Metanephros (tissue), 2 donors: ENCODE data around the gene PYCR2. TPM values are rescaled to one million over a fixed set of nuclear protein-coding genes. Genes with fewer than 3 reads are reported as not detected.

Experiments used
- small RNA-seq: library from RNA; depleted of rRNA; stranded (forward); fragments of <200 nt; gene quantifications from one replicate; pipeline ENCODE3, GENCODE V24; 2014; ENCODE audit warnings: low replicate concordance
- total RNA-seq: library from RNA; depleted of rRNA; stranded (reverse); fragments of >200 nt; gene quantifications from one replicate; pipeline ENCODE4 v1.2.3, GENCODE V29; 2014

The PYCR2 gene
- total RNA-seq: 37.7 TPM

DNA sequence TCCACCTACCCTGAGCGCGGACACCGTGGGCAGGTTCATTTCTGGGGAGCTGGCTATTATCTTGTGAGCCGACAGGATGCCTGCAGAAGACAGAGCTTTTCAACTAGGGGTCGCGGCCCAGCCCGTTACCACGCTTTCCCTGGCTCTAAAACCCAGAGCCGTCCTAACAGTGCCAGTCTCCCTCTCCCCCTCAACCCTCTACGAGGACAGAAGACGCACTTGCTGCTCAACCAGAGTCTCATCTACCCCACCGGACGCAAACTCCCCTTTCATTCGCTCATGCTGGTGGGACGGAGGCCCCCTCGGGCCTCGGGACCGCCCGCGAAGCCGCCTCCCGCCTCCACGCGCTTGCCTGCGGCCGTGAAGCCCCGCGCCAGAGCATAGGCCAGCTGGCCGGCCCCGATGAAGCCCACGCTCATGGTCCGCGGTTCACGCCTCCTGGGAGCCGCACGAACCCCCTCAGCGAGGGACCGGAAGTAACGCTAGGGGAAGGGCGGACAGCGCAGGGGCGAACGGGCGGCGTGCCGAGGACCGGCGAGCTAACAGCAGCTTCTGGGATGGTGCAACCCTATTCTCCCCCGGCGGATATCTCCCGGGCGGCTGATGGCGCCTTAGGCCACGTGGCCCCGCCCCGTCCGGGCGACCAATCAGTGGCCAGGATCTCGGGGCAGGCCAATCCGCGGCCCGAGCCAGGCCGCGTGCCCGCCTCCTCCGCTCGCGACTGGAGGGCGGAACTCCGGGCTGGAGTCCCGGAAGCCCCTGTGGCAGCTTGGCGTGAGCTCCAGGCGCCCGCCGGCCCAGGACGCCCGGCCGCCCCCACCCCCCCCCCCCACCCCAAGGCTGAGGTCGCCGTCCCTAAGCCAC lies at the start of gene PYCR2:
Gene PYCR2, minus strand, starts transcription at position 559 of the 864 bp plus-strand sequence. Its CDS starts 140 bp downstream, at position 419.

DNA sequence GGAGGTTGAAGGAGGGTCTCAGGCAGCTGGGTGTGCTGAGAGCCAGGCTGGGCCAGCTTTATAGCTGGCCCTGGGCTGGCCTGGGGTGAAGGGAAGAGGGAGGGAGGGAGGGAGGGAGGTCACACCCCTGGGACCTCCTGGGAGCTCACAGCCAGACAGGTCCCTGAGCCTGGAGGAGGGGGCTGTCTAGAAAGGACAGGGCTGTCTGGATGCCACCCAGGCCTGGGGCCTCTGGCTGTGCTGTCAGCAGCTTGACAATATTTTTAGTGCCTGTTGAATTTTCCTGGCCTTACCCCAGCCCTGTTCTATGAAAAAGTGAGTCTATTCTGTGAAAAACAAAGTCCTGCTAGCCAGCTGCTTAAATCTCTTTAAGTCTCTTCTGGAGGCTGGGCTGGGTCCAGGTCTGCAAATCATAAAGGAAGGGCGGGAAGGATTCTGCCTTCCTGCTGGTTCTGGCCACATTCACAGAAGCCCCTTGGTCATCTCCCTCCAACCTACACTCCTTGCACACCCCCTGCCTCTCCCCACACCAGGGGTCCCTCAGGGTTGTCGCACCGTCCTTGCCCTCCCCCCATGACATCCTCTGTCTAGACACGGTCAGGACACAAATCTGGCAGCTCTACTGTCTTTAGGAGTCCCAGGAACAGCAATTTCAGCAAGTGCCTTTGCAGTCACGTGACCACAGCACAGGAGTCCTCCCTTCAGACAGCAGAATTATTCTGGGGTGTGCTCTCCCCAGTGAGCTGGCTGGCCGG lies 17.3 kb upstream of the PYCR2 start, which contains the start of gene LEFTY2:
Gene LEFTY2, minus strand, starts transcription at position 34 of the 755 bp plus-strand sequence. CDS start 80 bp downstream, outside the sequence.

GRCh38 chr1:225888898-225889601 lies 35.0 kb downstream of the PYCR2 start, which contains the start of gene LEFTY1:
LEFTY1 (minus strand) TSS chr1:225889146; CDS start chr1:225889066, 80 bp downstream.

DNA sequence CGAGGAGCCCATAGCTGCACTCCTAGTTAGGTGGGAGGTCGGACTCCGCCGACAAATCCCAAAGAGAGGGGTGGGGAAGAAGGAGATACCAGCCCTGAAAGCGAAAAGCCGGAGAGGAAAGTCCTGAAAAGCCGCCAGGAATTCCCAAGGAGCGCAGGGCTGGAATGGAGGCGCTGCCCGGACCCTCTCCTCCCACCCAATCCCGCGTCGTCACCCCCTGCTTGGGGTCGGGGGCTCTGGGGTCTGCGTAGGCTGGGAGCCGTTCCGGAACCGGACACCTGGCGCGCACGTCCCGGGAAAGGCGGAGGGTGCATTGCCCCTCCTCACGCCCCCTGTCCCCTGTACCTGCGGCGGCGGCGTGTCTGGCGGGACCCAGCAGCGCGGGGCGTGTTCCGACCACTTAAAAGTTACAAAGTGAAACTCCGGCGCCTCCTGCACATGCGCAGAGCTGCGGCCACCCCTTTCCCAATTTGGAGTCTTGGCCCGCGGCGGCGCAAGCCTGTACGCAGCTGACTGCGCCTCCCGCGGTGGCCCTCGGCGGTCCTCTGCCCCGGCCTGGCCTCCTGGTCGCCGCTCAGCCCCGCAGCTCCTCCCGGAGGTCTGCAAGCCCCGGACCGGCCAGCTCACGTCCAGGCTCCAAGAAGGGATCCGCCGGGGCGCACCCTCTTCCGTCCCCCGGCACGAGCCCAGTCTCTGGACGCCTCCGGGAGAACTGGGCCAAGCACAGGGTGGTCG lies 41.9 kb downstream of the PYCR2 start, which contains the start of gene TMEM63A:
Gene TMEM63A, minus strand, starts transcription at position 422 of the 735 bp plus-strand sequence. CDS start 4,800 bp downstream, outside the sequence.

Small RNAs within 50 kb of the gene (small RNA-seq; reads per million reads assigned to genes)
- gene AL117348.1 (not detected), gene NDUFA3P3 (not detected)

Other genes starting within 250 kb of the PYCR2 start
- 221 TPM for gene SRP9, start 146.4 kb downstream of the PYCR2 start, total RNA-seq
- 35.4 TPM for gene EPHX1, start 114.1 kb downstream of the PYCR2 start, total RNA-seq
- 70.2 TPM for gene TMEM63A, start 41.9 kb downstream of the PYCR2 start, total RNA-seq
- 3.9 TPM for gene LEFTY1, start 35.1 kb downstream of the PYCR2 start, total RNA-seq
- gene LEFTY2, start 17.0 kb upstream of the PYCR2 start, total RNA-seq: 0.58 TPM
- 28.0 TPM for gene SDE2, start 75.1 kb upstream of the PYCR2 start, total RNA-seq
- 550 TPM for gene H3-3A, start 138.5 kb upstream of the PYCR2 start, total RNA-seq